H1 (cell line): ENCODE measurements around the gene GNAI2.

ENCODE experiments used
- ATF3 ChIP-seq: IDR thresholded peaks from 2 replicates; pipeline ENCODE4 v1.6.1; 2011; ENCODE audit warnings: low read depth, mild to moderate bottlenecking, low read length; ENCODE audit not compliant: insufficient read depth
- CEBPB ChIP-seq: IDR thresholded peaks from 2 replicates; pipeline ENCODE4 v1.6.1; 2012; ENCODE audit warnings: low read depth, low read length
- CHD7 ChIP-seq: fragments of 300-600 bp; sonication (generic); IDR thresholded peaks from 2 replicates; pipeline ENCODE4 v1.7.1; 2012; ENCODE audit warnings: low read length, moderate library complexity, mild to moderate bottlenecking, inconsistent platforms; ENCODE audit not compliant: insufficient replicate concordance
- CTCF ChIP-seq, 3 experiments: IDR thresholded peaks; 1 replicate in 2 of 3; 2 replicates in 1 of 3; pipeline versions ENCODE4 v1.5.1 to v1.6.1; 2011; ENCODE audit warnings: low read length in 3 of 3, mild to moderate bottlenecking in 3 of 3, inconsistent platforms in 2 of 3, low read depth in 1 of 3, moderate library complexity in 1 of 3; ENCODE audit not compliant: insufficient read depth in 1 of 3; ENCODE audit errors: control extremely low read depth in 1 of 3
- EP300 ChIP-seq, 2 experiments: IDR thresholded peaks; 1 replicate in 1 of 2; 2 replicates in 1 of 2; pipeline ENCODE4 v1.6.1; 2011 to 2012; ENCODE audit warnings: low read depth in 2 of 2, low read length in 2 of 2, mild to moderate bottlenecking in 2 of 2, borderline replicate concordance in 1 of 2, inconsistent platforms in 1 of 2, moderate library complexity in 1 of 2
- JUND ChIP-seq: IDR thresholded peaks from 2 replicates; pipeline ENCODE4 v1.6.1; 2011; ENCODE audit warnings: mild to moderate bottlenecking, improper control_type of control experiment, low read length
- MAFK ChIP-seq: IDR thresholded peaks from 2 replicates; pipeline ENCODE4 v1.6.1; 2012; ENCODE audit warnings: low read depth, mild to moderate bottlenecking, improper control_type of control experiment, low read length
- POLR2A ChIP-seq, 2 experiments: IDR thresholded peaks; 1 replicate in 1 of 2; 2 replicates in 1 of 2; pipeline ENCODE4 v1.6.1; 2011; ENCODE audit warnings: low read depth in 2 of 2, low read length in 2 of 2, mild to moderate bottlenecking in 2 of 2; ENCODE audit errors: control extremely low read depth in 1 of 2
- POLR2AphosphoS5 ChIP-seq: IDR thresholded peaks from 2 replicates; pipeline ENCODE4 v1.6.1; 2011; ENCODE audit warnings: low read depth, low read length
- SIX5 ChIP-seq: IDR thresholded peaks from 2 replicates; pipeline ENCODE4 v1.6.1; 2011; ENCODE audit warnings: mild to moderate bottlenecking, low read depth, low read length
- TAF7 ChIP-seq: optimal IDR thresholded peaks from 2 replicates; pipeline ENCODE3; 2011; ENCODE audit warnings: low read depth, mild to moderate bottlenecking, inconsistent platforms, low read length, moderate library complexity, borderline replicate concordance

- TF ChIP-seq CTCF (IDR thresholded peaks at IDR 0.05; ENCODE audit: control extremely low read depth in 1 of 3, insufficient read depth in 1 of 3, low read depth in 1 of 3, low read length in 3 of 3) (no peak), JUND (no peak), TAF7 (no peak), CHD7 (no peak), ATF3 (no peak), SIX5 (no peak), MAFK (no peak), POLR2AphosphoS5 (no peak), EP300 (IDR thresholded peaks at IDR 0.05; ENCODE audit: borderline replicate concordance in 1 of 2, low read depth in 2 of 2, low read length in 2 of 2) (no peak), CEBPB (no peak), POLR2A (IDR thresholded peaks at IDR 0.05; ENCODE audit: control extremely low read depth in 1 of 2, low read depth in 2 of 2, low read length in 2 of 2) (no peak)
These were observed 66.3 kb downstream of the GNAI2 start for GRCh38 chr3:50302095-50303012.
